WTC11 (cell line): ENCODE data around the gene RRP1B.

Experiments used
- CREB1 ChIP-seq: sonication (generic); formaldehyde crosslinking; IDR thresholded peaks from 2 replicates; pipeline ENCODE4 v1.8.0; 2023; ENCODE audit warnings: mild to moderate bottlenecking, missing genetic modification reagents
- CREM ChIP-seq: sonication (generic); formaldehyde crosslinking; IDR thresholded peaks from 2 replicates; pipeline ENCODE4 v1.8.1; 2022; ENCODE audit warnings: mild to moderate bottlenecking, missing genetic modification reagents, moderate library complexity
- CTCF ChIP-seq: fragments of 200-600 bp; IDR thresholded peaks from 2 replicates; pipeline ENCODE4 v1.8.0; 2022; ENCODE audit warnings: antibody characterized with exemption
- ELF4 ChIP-seq: sonication (generic); formaldehyde crosslinking; IDR thresholded peaks from 2 replicates; pipeline ENCODE4 v1.8.1; 2022; ENCODE audit warnings: low read depth, mild to moderate bottlenecking, moderate library complexity, missing genetic modification reagents
- GABPB1 ChIP-seq: sonication (generic); formaldehyde crosslinking; IDR thresholded peaks from 2 replicates; pipeline ENCODE4 v1.8.1; 2023; ENCODE audit warnings: mild to moderate bottlenecking, missing genetic modification reagents
- HMGXB4 ChIP-seq: sonication (generic); formaldehyde crosslinking; IDR thresholded peaks from 2 replicates; pipeline ENCODE4 v1.8.1; 2023; ENCODE audit warnings: mild to moderate bottlenecking, moderate library complexity, missing genetic modification reagents
- NR1H2 ChIP-seq: sonication (generic); formaldehyde crosslinking; IDR thresholded peaks from 2 replicates; pipeline ENCODE4 v1.9.0; 2021; ENCODE audit warnings: mild to moderate bottlenecking, moderate library complexity, missing genetic modification reagents
- NR2C2 ChIP-seq: sonication (generic); formaldehyde crosslinking; IDR thresholded peaks from 2 replicates; pipeline ENCODE4 v1.8.0; 2022; ENCODE audit warnings: mild to moderate bottlenecking, missing genetic modification reagents
- TF ChIP-seq, protein P1 (sequence below): sonication (generic); formaldehyde crosslinking; IDR thresholded peaks from 2 replicates; pipeline ENCODE4 v1.8.1; 2023; ENCODE audit warnings: mild to moderate bottlenecking, missing genetic modification reagents, moderate library complexity
- TF ChIP-seq, protein P2 (sequence below): sonication (generic); formaldehyde crosslinking; IDR thresholded peaks from 2 replicates; pipeline ENCODE4 v1.8.1; 2022; ENCODE audit warnings: low read depth, missing genetic modification reagents, borderline replicate concordance
- TF ChIP-seq, protein P3 (sequence below): sonication (generic); formaldehyde crosslinking; IDR thresholded peaks from 2 replicates; pipeline ENCODE4 v1.8.0; 2023; ENCODE audit warnings: missing genetic modification reagents, mild to moderate bottlenecking, borderline replicate concordance
- TF ChIP-seq, protein P4 (sequence below): sonication (generic); formaldehyde crosslinking; IDR thresholded peaks from 2 replicates; pipeline ENCODE4 v1.8.1; 2023; ENCODE audit warnings: mild to moderate bottlenecking, missing genetic modification reagents, borderline replicate concordance
- TF ChIP-seq, protein P5 (sequence below): sonication (generic); formaldehyde crosslinking; IDR thresholded peaks from 2 replicates; pipeline ENCODE4 v1.8.1; 2022; ENCODE audit warnings: mild to moderate bottlenecking, moderate library complexity, missing genetic modification reagents
- TF ChIP-seq, protein P6 (sequence below): sonication (generic); formaldehyde crosslinking; IDR thresholded peaks from 2 replicates; pipeline ENCODE4 v1.8.1; 2023; ENCODE audit warnings: mild to moderate bottlenecking, missing genetic modification reagents

DNA sequence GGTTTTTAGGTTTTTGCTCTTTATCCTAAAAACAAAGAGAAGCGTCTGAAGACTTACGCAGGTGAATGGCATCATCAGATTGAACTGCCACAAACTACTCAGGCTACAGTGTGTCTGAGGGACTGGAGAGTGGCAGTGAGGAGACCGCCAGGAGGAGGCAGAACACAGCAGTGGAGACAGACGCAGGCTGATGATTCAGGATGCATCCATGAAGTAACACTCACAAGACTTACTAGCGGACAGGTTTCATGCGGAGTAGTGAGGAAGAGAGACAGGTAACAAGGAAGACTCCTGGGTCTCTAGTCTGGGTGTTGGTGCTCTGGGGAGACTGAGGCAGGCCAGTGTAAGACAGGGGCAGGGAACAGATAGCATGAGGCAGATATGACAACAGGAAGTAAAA, 5.7 kb upstream of the RRP1B start:
- TF ChIP-seq NR1H2 (CRISPR knock-in tag) (no peak), CTCF (no peak), CREB1 (no peak), ELF4 (CRISPR knock-in tag) (no peak), NR2C2 (CRISPR knock-in tag) (no peak), GABPB1 (CRISPR knock-in tag) (no peak), HMGXB4 (CRISPR knock-in tag) (no peak), CREM (CRISPR knock-in tag) (no peak)
- TF ChIP-seq, protein P1, sequence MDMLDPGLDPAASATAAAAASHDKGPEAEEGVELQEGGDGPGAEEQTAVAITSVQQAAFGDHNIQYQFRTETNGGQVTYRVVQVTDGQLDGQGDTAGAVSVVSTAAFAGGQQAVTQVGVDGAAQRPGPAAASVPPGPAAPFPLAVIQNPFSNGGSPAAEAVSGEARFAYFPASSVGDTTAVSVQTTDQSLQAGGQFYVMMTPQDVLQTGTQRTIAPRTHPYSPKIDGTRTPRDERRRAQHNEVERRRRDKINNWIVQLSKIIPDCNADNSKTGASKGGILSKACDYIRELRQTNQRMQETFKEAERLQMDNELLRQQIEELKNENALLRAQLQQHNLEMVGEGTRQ (CRISPR knock-in tag): no peak
- TF ChIP-seq, protein P2, sequence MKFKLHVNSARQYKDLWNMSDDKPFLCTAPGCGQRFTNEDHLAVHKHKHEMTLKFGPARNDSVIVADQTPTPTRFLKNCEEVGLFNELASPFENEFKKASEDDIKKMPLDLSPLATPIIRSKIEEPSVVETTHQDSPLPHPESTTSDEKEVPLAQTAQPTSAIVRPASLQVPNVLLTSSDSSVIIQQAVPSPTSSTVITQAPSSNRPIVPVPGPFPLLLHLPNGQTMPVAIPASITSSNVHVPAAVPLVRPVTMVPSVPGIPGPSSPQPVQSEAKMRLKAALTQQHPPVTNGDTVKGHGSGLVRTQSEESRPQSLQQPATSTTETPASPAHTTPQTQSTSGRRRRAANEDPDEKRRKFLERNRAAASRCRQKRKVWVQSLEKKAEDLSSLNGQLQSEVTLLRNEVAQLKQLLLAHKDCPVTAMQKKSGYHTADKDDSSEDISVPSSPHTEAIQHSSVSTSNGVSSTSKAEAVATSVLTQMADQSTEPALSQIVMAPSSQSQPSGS: no peak
- TF ChIP-seq, protein P3, sequence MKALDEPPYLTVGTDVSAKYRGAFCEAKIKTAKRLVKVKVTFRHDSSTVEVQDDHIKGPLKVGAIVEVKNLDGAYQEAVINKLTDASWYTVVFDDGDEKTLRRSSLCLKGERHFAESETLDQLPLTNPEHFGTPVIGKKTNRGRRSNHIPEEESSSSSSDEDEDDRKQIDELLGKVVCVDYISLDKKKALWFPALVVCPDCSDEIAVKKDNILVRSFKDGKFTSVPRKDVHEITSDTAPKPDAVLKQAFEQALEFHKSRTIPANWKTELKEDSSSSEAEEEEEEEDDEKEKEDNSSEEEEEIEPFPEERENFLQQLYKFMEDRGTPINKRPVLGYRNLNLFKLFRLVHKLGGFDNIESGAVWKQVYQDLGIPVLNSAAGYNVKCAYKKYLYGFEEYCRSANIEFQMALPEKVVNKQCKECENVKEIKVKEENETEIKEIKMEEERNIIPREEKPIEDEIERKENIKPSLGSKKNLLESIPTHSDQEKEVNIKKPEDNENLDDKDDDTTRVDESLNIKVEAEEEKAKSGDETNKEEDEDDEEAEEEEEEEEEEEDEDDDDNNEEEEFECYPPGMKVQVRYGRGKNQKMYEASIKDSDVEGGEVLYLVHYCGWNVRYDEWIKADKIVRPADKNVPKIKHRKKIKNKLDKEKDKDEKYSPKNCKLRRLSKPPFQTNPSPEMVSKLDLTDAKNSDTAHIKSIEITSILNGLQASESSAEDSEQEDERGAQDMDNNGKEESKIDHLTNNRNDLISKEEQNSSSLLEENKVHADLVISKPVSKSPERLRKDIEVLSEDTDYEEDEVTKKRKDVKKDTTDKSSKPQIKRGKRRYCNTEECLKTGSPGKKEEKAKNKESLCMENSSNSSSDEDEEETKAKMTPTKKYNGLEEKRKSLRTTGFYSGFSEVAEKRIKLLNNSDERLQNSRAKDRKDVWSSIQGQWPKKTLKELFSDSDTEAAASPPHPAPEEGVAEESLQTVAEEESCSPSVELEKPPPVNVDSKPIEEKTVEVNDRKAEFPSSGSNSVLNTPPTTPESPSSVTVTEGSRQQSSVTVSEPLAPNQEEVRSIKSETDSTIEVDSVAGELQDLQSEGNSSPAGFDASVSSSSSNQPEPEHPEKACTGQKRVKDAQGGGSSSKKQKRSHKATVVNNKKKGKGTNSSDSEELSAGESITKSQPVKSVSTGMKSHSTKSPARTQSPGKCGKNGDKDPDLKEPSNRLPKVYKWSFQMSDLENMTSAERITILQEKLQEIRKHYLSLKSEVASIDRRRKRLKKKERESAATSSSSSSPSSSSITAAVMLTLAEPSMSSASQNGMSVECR (CRISPR knock-in tag): no peak
- TF ChIP-seq, protein P4, sequence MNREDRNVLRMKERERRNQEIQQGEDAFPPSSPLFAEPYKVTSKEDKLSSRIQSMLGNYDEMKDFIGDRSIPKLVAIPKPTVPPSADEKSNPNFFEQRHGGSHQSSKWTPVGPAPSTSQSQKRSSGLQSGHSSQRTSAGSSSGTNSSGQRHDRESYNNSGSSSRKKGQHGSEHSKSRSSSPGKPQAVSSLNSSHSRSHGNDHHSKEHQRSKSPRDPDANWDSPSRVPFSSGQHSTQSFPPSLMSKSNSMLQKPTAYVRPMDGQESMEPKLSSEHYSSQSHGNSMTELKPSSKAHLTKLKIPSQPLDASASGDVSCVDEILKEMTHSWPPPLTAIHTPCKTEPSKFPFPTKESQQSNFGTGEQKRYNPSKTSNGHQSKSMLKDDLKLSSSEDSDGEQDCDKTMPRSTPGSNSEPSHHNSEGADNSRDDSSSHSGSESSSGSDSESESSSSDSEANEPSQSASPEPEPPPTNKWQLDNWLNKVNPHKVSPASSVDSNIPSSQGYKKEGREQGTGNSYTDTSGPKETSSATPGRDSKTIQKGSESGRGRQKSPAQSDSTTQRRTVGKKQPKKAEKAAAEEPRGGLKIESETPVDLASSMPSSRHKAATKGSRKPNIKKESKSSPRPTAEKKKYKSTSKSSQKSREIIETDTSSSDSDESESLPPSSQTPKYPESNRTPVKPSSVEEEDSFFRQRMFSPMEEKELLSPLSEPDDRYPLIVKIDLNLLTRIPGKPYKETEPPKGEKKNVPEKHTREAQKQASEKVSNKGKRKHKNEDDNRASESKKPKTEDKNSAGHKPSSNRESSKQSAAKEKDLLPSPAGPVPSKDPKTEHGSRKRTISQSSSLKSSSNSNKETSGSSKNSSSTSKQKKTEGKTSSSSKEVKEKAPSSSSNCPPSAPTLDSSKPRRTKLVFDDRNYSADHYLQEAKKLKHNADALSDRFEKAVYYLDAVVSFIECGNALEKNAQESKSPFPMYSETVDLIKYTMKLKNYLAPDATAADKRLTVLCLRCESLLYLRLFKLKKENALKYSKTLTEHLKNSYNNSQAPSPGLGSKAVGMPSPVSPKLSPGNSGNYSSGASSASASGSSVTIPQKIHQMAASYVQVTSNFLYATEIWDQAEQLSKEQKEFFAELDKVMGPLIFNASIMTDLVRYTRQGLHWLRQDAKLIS (CRISPR knock-in tag): no peak
- TF ChIP-seq, protein P5, sequence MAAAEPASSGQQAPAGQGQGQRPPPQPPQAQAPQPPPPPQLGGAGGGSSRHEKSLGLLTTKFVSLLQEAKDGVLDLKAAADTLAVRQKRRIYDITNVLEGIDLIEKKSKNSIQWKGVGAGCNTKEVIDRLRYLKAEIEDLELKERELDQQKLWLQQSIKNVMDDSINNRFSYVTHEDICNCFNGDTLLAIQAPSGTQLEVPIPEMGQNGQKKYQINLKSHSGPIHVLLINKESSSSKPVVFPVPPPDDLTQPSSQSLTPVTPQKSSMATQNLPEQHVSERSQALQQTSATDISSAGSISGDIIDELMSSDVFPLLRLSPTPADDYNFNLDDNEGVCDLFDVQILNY (CRISPR knock-in tag): no peak
- TF ChIP-seq, protein P6, sequence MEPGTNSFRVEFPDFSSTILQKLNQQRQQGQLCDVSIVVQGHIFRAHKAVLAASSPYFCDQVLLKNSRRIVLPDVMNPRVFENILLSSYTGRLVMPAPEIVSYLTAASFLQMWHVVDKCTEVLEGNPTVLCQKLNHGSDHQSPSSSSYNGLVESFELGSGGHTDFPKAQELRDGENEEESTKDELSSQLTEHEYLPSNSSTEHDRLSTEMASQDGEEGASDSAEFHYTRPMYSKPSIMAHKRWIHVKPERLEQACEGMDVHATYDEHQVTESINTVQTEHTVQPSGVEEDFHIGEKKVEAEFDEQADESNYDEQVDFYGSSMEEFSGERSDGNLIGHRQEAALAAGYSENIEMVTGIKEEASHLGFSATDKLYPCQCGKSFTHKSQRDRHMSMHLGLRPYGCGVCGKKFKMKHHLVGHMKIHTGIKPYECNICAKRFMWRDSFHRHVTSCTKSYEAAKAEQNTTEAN (CRISPR knock-in tag): no peak
